ENCODE data around the gene TPSAB1. TPM values are rescaled to one million over a fixed set of nuclear protein-coding genes. Genes with fewer than 3 reads are reported as not detected.

The TPSAB1 gene
- total and polyA plus RNA-seq, 7 experiments from 2014 or later, result 3.2 to 10.2 TPM; not detected in 5

GRCh38 chr16:1279945-1280589, 39.6 kb downstream of the TPSAB1 start:
- H3K27ac ChIP-seq (ENCODE audit: low read depth, low read length), result no peak overlapping the region
- no peak overlapping the region for H3K27ac Mint-ChIP-seq
- peaks cover 0 to 10% (median 0%) of the 10 kb centered on the region in 7 donors for H3K4me1 Mint-ChIP-seq
- H3K9me3 ChIP-seq (ENCODE audit: control insufficient read depth in 2 of 3, low read length in 3 of 3), result no peaks in the 10 kb centered on the region
- H3K27me3 ChIP-seq (ENCODE audit: control insufficient read depth in 2 of 2, insufficient read depth in 2 of 2, low read length in 2 of 2), result no peaks in the 10 kb centered on the region
- peaks cover 0 to 17% (median 9%) of the 10 kb centered on the region in 5 donors for H3K27me3 Mint-ChIP-seq
- H3K4me3 ChIP-seq (ENCODE audit: low read length), result no peak overlapping the region
- no peaks in the 10 kb centered on the region for H3K36me3 ChIP-seq (ENCODE audit: control insufficient read depth in 2 of 3, insufficient read depth in 3 of 3, low read length in 3 of 3)
- ATAC-seq (no peak), DNase-seq (no peak)
- intact Hi-C loops (cut with micrococcal nuclease), result no loop called here
- H3K9me3 Mint-ChIP-seq, result no peaks in the 10 kb centered on the region
- no peak overlapping the region for H3K4me3 Mint-ChIP-seq
- no peaks in the 10 kb centered on the region for H3K4me1 ChIP-seq (ENCODE audit: control insufficient read depth in 2 of 2, insufficient read depth in 2 of 2, low read length in 2 of 2)
- ChIA-PET POLR2A (no interaction called here), CTCF (no interaction called here)
- no peaks in the 10 kb centered on the region for H3K36me3 Mint-ChIP-seq

- intact Hi-C loops (cut with micrococcal nuclease), result no loop called here
- Histone ChIP-seq H3K27me3 (ENCODE audit: control insufficient read depth in 2 of 2, insufficient read depth in 2 of 2, low read length in 2 of 2) (no peaks in the 10 kb centered on the region), H3K27ac (ENCODE audit: low read depth, low read length) (no peak overlapping the region), H3K4me3 (ENCODE audit: low read length) (no peak overlapping the region), H3K4me1 (ENCODE audit: control insufficient read depth in 2 of 2, insufficient read depth in 2 of 2, low read length in 2 of 2) (no peaks in the 10 kb centered on the region), H3K36me3 (ENCODE audit: control insufficient read depth in 2 of 3, insufficient read depth in 3 of 3, low read length in 3 of 3) (no peaks in the 10 kb centered on the region), H3K9me3 (ENCODE audit: control insufficient read depth in 2 of 3, low read length in 3 of 3) (no peaks in the 10 kb centered on the region)
- Mint-ChIP-seq H3K4me1 (peaks cover 0 to 10% (median 0%) of the 10 kb centered on the region in 7 donors), H3K27me3 (peaks cover 0 to 13% (median 6%) of the 10 kb centered on the region in 5 donors), H3K4me3 (no peak overlapping the region), H3K9me3 (no peaks in the 10 kb centered on the region), H3K27ac (no peak overlapping the region), H3K36me3 (no peaks in the 10 kb centered on the region)
- CTCF ChIA-PET, result no interaction called here
- DNase-seq (no peak), ATAC-seq (no peak)
- POLR2A ChIA-PET, result no interaction called here
Observed at GRCh38 chr16:1280783-1281182, 40.3 kb downstream of the TPSAB1 start.

GRCh38 chr16:1281517-1281916, 41.0 kb downstream of the TPSAB1 start:
- ATAC-seq (no peak), DNase-seq (no peak)
- Histone ChIP-seq H3K4me3 (ENCODE audit: low read length) (no peak overlapping the region), H3K4me1 (ENCODE audit: control insufficient read depth in 2 of 2, insufficient read depth in 2 of 2, low read length in 2 of 2) (no peaks in the 10 kb centered on the region), H3K36me3 (ENCODE audit: control insufficient read depth in 2 of 3, insufficient read depth in 3 of 3, low read length in 3 of 3) (no peaks in the 10 kb centered on the region), H3K27me3 (ENCODE audit: control insufficient read depth in 2 of 2, insufficient read depth in 2 of 2, low read length in 2 of 2) (no peaks in the 10 kb centered on the region), H3K9me3 (ENCODE audit: control insufficient read depth in 2 of 3, low read length in 3 of 3) (no peaks in the 10 kb centered on the region), H3K27ac (ENCODE audit: low read depth, low read length) (no peak overlapping the region)
- POLR2A ChIA-PET, result no interaction called here
- peaks cover 0 to 10% (median 0%) of the 10 kb centered on the region in 7 donors for H3K4me1 Mint-ChIP-seq
- no peak overlapping the region for H3K4me3 Mint-ChIP-seq
- peaks cover 0 to 13% (median 4%) of the 10 kb centered on the region in 5 donors for H3K27me3 Mint-ChIP-seq
- CTCF ChIA-PET, result no interaction called here
- no peaks in the 10 kb centered on the region for H3K9me3 Mint-ChIP-seq
- no peaks in the 10 kb centered on the region for H3K36me3 Mint-ChIP-seq
- intact Hi-C loops (cut with micrococcal nuclease), result no loop called here
- H3K27ac Mint-ChIP-seq, result no peak overlapping the region

- no peaks in the 10 kb centered on the region for H3K36me3 Mint-ChIP-seq
- intact Hi-C loops (cut with micrococcal nuclease), result no loop called here
- H3K9me3 Mint-ChIP-seq, result no peaks in the 10 kb centered on the region
- no peak overlapping the region for H3K27ac Mint-ChIP-seq
- Histone ChIP-seq H3K27ac (ENCODE audit: low read depth, low read length) (no peak overlapping the region), H3K4me1 (ENCODE audit: control insufficient read depth in 2 of 2, insufficient read depth in 2 of 2, low read length in 2 of 2) (no peaks in the 10 kb centered on the region), H3K36me3 (ENCODE audit: control insufficient read depth in 2 of 3, insufficient read depth in 3 of 3, low read length in 3 of 3) (no peaks in the 10 kb centered on the region), H3K9me3 (ENCODE audit: control insufficient read depth in 2 of 3, low read length in 3 of 3) (no peaks in the 10 kb centered on the region), H3K4me3 (ENCODE audit: low read length) (no peak overlapping the region), H3K27me3 (ENCODE audit: control insufficient read depth in 2 of 2, insufficient read depth in 2 of 2, low read length in 2 of 2) (no peaks in the 10 kb centered on the region)
- ATAC-seq, result no peak
- ChIA-PET POLR2A (no interaction called here), CTCF (no interaction called here)
- H3K27me3 Mint-ChIP-seq, result peaks cover 0 to 15% (median 4%) of the 10 kb centered on the region in 5 donors
- peaks cover 0 to 10% (median 0%) of the 10 kb centered on the region in 7 donors for H3K4me1 Mint-ChIP-seq
- no peak for DNase-seq
- no peak overlapping the region for H3K4me3 Mint-ChIP-seq
Observed at GRCh38 chr16:1282324-1282973, 41.9 kb downstream of the TPSAB1 start.

GRCh38 chr16:1283296-1283695, 42.8 kb downstream of the TPSAB1 start:
- ChIA-PET POLR2A (no interaction called here), CTCF (no interaction called here)
- Histone ChIP-seq H3K4me1 (ENCODE audit: control insufficient read depth in 2 of 2, insufficient read depth in 2 of 2, low read length in 2 of 2) (no peaks in the 10 kb centered on the region), H3K27me3 (ENCODE audit: control insufficient read depth in 2 of 2, insufficient read depth in 2 of 2, low read length in 2 of 2) (no peaks in the 10 kb centered on the region), H3K36me3 (ENCODE audit: control insufficient read depth in 2 of 3, insufficient read depth in 3 of 3, low read length in 3 of 3) (no peaks in the 10 kb centered on the region), H3K9me3 (ENCODE audit: control insufficient read depth in 2 of 3, low read length in 3 of 3) (no peaks in the 10 kb centered on the region), H3K4me3 (ENCODE audit: low read length) (no peak overlapping the region), H3K27ac (ENCODE audit: low read depth, low read length) (no peak overlapping the region)
- H3K27ac Mint-ChIP-seq, result peak overlapping the region in 1 of 9 donors; percentile 19
- H3K4me3 Mint-ChIP-seq, result no peak overlapping the region
- no peak for DNase-seq
- H3K9me3 Mint-ChIP-seq, result no peaks in the 10 kb centered on the region
- no peak for ATAC-seq
- intact Hi-C loops (cut with micrococcal nuclease), result no loop called here
- peaks cover 0 to 5% (median 4%) of the 10 kb centered on the region in 7 donors for H3K4me1 Mint-ChIP-seq
- no peaks in the 10 kb centered on the region for H3K36me3 Mint-ChIP-seq
- H3K27me3 Mint-ChIP-seq, result peaks cover 0 to 23% (median 8%) of the 10 kb centered on the region in 5 donors

- H3K9me3 Mint-ChIP-seq, result no peaks in the 10 kb centered on the region
- H3K27ac Mint-ChIP-seq, result no peak overlapping the region
- ChIA-PET CTCF (no interaction called here), POLR2A (no interaction called here)
- H3K36me3 Mint-ChIP-seq, result no peaks in the 10 kb centered on the region
- Histone ChIP-seq H3K27me3 (ENCODE audit: control insufficient read depth in 2 of 2, insufficient read depth in 2 of 2, low read length in 2 of 2) (no peaks in the 10 kb centered on the region), H3K4me3 (ENCODE audit: low read length) (no peak overlapping the region), H3K4me1 (ENCODE audit: control insufficient read depth in 2 of 2, insufficient read depth in 2 of 2, low read length in 2 of 2) (no peaks in the 10 kb centered on the region), H3K9me3 (ENCODE audit: control insufficient read depth in 2 of 3, low read length in 3 of 3) (no peaks in the 10 kb centered on the region), H3K27ac (ENCODE audit: low read depth, low read length) (no peak overlapping the region), H3K36me3 (ENCODE audit: control insufficient read depth in 2 of 3, insufficient read depth in 3 of 3, low read length in 3 of 3) (no peaks in the 10 kb centered on the region)
- ATAC-seq (no peak), DNase-seq (no peak)
- H3K27me3 Mint-ChIP-seq, result peaks cover 0 to 23% (median 10%) of the 10 kb centered on the region in 5 donors
- no peak overlapping the region for H3K4me3 Mint-ChIP-seq
- intact Hi-C loops (cut with micrococcal nuclease), result no loop called here
- peaks cover 0 to 5% (median 4%) of the 10 kb centered on the region in 7 donors for H3K4me1 Mint-ChIP-seq
Observed at GRCh38 chr16:1283996-1284616, 43.6 kb downstream of the TPSAB1 start.

Measured in naive thymus-derived CD4-positive, alpha-beta T cell (primary cell).